Stimulated activated memory B cell treated with anti-CD40 and anti-IgM and Interleukin-4, amounts not matched to agents 10 μg/mL and 1 μg/mL and 100 μg/mL, for 72 hours (primary cell): Measurements from ENCODE around the gene METTL25.

Experiments
- ATAC-seq: fragments of 150-1000 bp; cut with Tn5 transposase; 2 replicates; pipeline ENCODE4 v1.10.0; 2021
- H3K27ac Mint-ChIP-seq: one replicate; pipeline ENCODE4 v1.8.0; 2022; ENCODE audit warnings: mild to moderate bottlenecking, mixed read lengths
- H3K27me3 Mint-ChIP-seq: one replicate; pipeline ENCODE4 v1.8.0; 2022; ENCODE audit warnings: mixed read lengths
- H3K36me3 Mint-ChIP-seq: one replicate; pipeline ENCODE4 v1.8.0; 2022; ENCODE audit warnings: mixed read lengths
- H3K4me1 Mint-ChIP-seq: one replicate; pipeline ENCODE4 v1.8.0; 2022; ENCODE audit warnings: mixed read lengths
- H3K4me3 Mint-ChIP-seq: one replicate; pipeline ENCODE4 v1.8.0; 2022; ENCODE audit warnings: mild to moderate bottlenecking, moderate library complexity, mixed read lengths
- H3K9me3 Mint-ChIP-seq: one replicate; pipeline ENCODE4 v1.8.0; 2022; ENCODE audit warnings: mixed read lengths

METTL25 gene

GRCh38 chr12:82519510-82519909 lies 161.2 kb downstream of the METTL25 start:
- H3K4me1 Mint-ChIP-seq, result no peaks in the 10 kb centered on the region
- H3K27me3 Mint-ChIP-seq, result no peaks in the 10 kb centered on the region
- H3K27ac Mint-ChIP-seq, result no peak overlapping the region
- no peaks in the 10 kb centered on the region for H3K36me3 Mint-ChIP-seq
- H3K4me3 Mint-ChIP-seq, result no peak overlapping the region
- H3K9me3 Mint-ChIP-seq, result no peaks in the 10 kb centered on the region
- no peak for ATAC-seq

- no peak for ATAC-seq
- Mint-ChIP-seq H3K4me1 (no peaks in the 10 kb centered on the region), H3K27me3 (no peaks in the 10 kb centered on the region), H3K27ac (no peak overlapping the region), H3K36me3 (no peaks in the 10 kb centered on the region), H3K4me3 (no peak overlapping the region), H3K9me3 (no peaks in the 10 kb centered on the region)
Measured at GRCh38 chr12:82522285-82522684, 164.0 kb downstream of the METTL25 start.

- H3K4me1 Mint-ChIP-seq, result no peaks in the 10 kb centered on the region
- no peaks in the 10 kb centered on the region for H3K36me3 Mint-ChIP-seq
- no peak overlapping the region for H3K4me3 Mint-ChIP-seq
- no peaks in the 10 kb centered on the region for H3K27me3 Mint-ChIP-seq
- peak; percentile 28 for ATAC-seq
- H3K9me3 Mint-ChIP-seq, result no peaks in the 10 kb centered on the region
- H3K27ac Mint-ChIP-seq, result no peak overlapping the region
Measured at GRCh38 chr12:82522762-82523161, 164.4 kb downstream of the METTL25 start.

- Mint-ChIP-seq H3K36me3 (no peaks in the 10 kb centered on the region), H3K4me3 (no peak overlapping the region), H3K9me3 (no peaks in the 10 kb centered on the region), H3K4me1 (no peaks in the 10 kb centered on the region), H3K27ac (no peak overlapping the region), H3K27me3 (no peaks in the 10 kb centered on the region)
- no peak for ATAC-seq
Measured at GRCh38 chr12:82523996-82524395, 165.7 kb downstream of the METTL25 start.

- Mint-ChIP-seq H3K36me3 (no peaks in the 10 kb centered on the region), H3K27me3 (no peaks in the 10 kb centered on the region)
Measured at GRCh38 chr12:82524641-82525040, 166.3 kb downstream of the METTL25 start.

GRCh38 chr12:82525616-82526015 lies 167.3 kb downstream of the METTL25 start:
- Mint-ChIP-seq H3K4me3 (no peak overlapping the region), H3K27me3 (no peaks in the 10 kb centered on the region), H3K9me3 (no peaks in the 10 kb centered on the region), H3K36me3 (no peaks in the 10 kb centered on the region), H3K4me1 (no peaks in the 10 kb centered on the region), H3K27ac (no peak overlapping the region)
- no peak for ATAC-seq

More at GRCh38 chr12:82524641-82525040, 166.3 kb downstream of the METTL25 start:
- Mint-ChIP-seq H3K4me3 (no peak overlapping the region), H3K9me3 (no peaks in the 10 kb centered on the region), H3K4me1 (no peaks in the 10 kb centered on the region), H3K27ac (no peak overlapping the region)
- no peak for ATAC-seq

GRCh38 chr12:82527165-82527780 lies 168.9 kb downstream of the METTL25 start:
- Mint-ChIP-seq H3K27me3 (no peaks in the 10 kb centered on the region), H3K27ac (no peak overlapping the region), H3K4me3 (no peak overlapping the region), H3K9me3 (no peaks in the 10 kb centered on the region), H3K36me3 (no peaks in the 10 kb centered on the region), H3K4me1 (no peaks in the 10 kb centered on the region)
- ATAC-seq, result no peak
